CD4-positive, alpha-beta T cell (primary cell): ENCODE results near the gene KLC1. TPM values are rescaled to one million over a fixed set of nuclear protein-coding genes. Genes with fewer than 3 reads are reported as not detected.

ENCODE experiments used
- ATAC-seq: fragments of 200-7000 bp; cut with Tn5 transposase; one replicate; pipeline ENCODE4 v1.10.0; 2022; ENCODE audit warnings: mild to moderate bottlenecking; ENCODE audit not compliant: poor library complexity
- CTCF ChIA-PET: fragments of 350-600 bp; sonication (Branson Sonifier 250); formaldehyde crosslinking; loops from one replicate; lab custom pipeline; 2021; ENCODE audit warnings: antibody characterized with exemption, inconsistent platforms; lab: Charles Lee
- POLR2A ChIA-PET: fragments of 350-600 bp; sonication (Branson Sonifier 250); formaldehyde crosslinking; loops from one replicate; lab custom pipeline; 2021; ENCODE audit warnings: antibody characterized with exemption, inconsistent platforms; lab: Charles Lee
- DNase-seq, 14 experiments: peaks; one replicate each; pipeline ENCODE4 v3.0.0-alpha.2; 2013 to 2020; ENCODE audit warnings: mixed read lengths in 2 of 14
- H3K27ac ChIP-seq, 2 donors: one replicate each; pipeline versions ENCODE4 v1.5.1 to v1.7.0; 2013; ENCODE audit warnings: low read length in 2 of 2, low read depth in 1 of 2, mild to moderate bottlenecking in 1 of 2
- H3K27me3 ChIP-seq, 2 experiments: 1 replicate in 1 of 2; 2 replicates in 1 of 2; pipeline versions ENCODE4 v1.6.1 to v1.7.0; 2013; ENCODE audit warnings: low read length in 2 of 2, control low read depth in 1 of 2, mild to moderate bottlenecking in 1 of 2, moderate library complexity in 1 of 2; ENCODE audit not compliant: insufficient read depth in 2 of 2, control insufficient read depth in 1 of 2
- H3K36me3 ChIP-seq: one replicate; pipeline ENCODE4 v1.6.1; 2013; ENCODE audit warnings: low read length, control low read depth; ENCODE audit not compliant: insufficient read depth
- H3K4me1 ChIP-seq: one replicate; pipeline ENCODE4 v1.6.1; 2013; ENCODE audit warnings: low read length, control low read depth; ENCODE audit not compliant: insufficient read depth
- H3K4me3 ChIP-seq: one replicate; pipeline ENCODE4 v1.5.1; 2013; ENCODE audit warnings: mild to moderate bottlenecking, low read length, moderate library complexity
- H3K9me3 ChIP-seq, 2 experiments: 1 replicate in 1 of 2; 2 replicates in 1 of 2; pipeline versions ENCODE4 v1.6.1 to v1.7.0; 2013; ENCODE audit warnings: low read length in 2 of 2, mild to moderate bottlenecking in 2 of 2, control low read depth in 1 of 2, moderate library complexity in 1 of 2; ENCODE audit not compliant: control insufficient read depth in 1 of 2, insufficient read depth in 1 of 2
- H3K27ac Mint-ChIP-seq: one replicate; pipeline ENCODE4 v1.8.0; 2020; ENCODE audit warnings: mixed read lengths
- H3K27me3 Mint-ChIP-seq: one replicate; pipeline ENCODE4 v1.8.0; 2021; ENCODE audit warnings: mixed read lengths
- H3K36me3 Mint-ChIP-seq: one replicate; pipeline ENCODE4 v1.8.0; 2021; ENCODE audit warnings: low read depth, mixed read lengths
- H3K4me1 Mint-ChIP-seq: one replicate; pipeline ENCODE4 v1.8.0; 2021; ENCODE audit warnings: low read depth, mixed read lengths
- H3K4me3 Mint-ChIP-seq: one replicate; pipeline ENCODE4 v1.8.0; 2020; ENCODE audit warnings: mild to moderate bottlenecking, mixed read lengths
- H3K9me3 Mint-ChIP-seq: one replicate; pipeline ENCODE4 v1.8.0; 2020; ENCODE audit warnings: mixed read lengths
- CTCF ChIP-seq: fragments of 200-600 bp; IDR thresholded peaks from one replicate; pipeline ENCODE4 v1.8.0; 2022; ENCODE audit warnings: antibody characterized with exemption, mild to moderate bottlenecking
- intact Hi-C, 2 experiments: fragments of 100-400 bp; cut with DNase I in 1 of 2; cut with micrococcal nuclease in 1 of 2; formaldehyde crosslinking; loops; one replicate each; pipeline versions ENCODE4 v1.15.1 to v1.9.0; 2023 to 2025; cut with DNase I, micrococcal nuclease
- total RNA-seq, 174 experiments: library from RNA in 2 of 174; stranded (reverse) in 2 of 174; gene quantifications; one replicate each; pipeline ENCODE4 v1.2.3 and lab custom pipeline; 2021 to 2026

KLC1 gene
- total RNA-seq, 2 experiments from 2014 or later, result 111 to 119 TPM

- Mint-ChIP-seq H3K27ac (no peak overlapping the region), H3K9me3 (no peaks in the 10 kb centered on the region), H3K4me3 (no peak overlapping the region), H3K27me3 (no peaks in the 10 kb centered on the region), H3K36me3 (peaks cover 86% of the 10 kb centered on the region), H3K4me1 (no peaks in the 10 kb centered on the region)
- no peaks in the 10 kb centered on the region for H3K9me3 ChIP-seq
- no peak for DNase-seq
- H3K36me3 ChIP-seq, result peaks cover 68% of the 10 kb centered on the region
- ATAC-seq, result no peak
- TF ChIP-seq CTCF, result no peak
- intact Hi-C loops, result no loop called here
- H3K4me3 ChIP-seq, result no peak overlapping the region
- ChIA-PET CTCF (no interaction called here), POLR2A (interaction anchor here (0.6 kb wide), 1 partner anchor 53 kb away, joined by 3 read pairs; no protein-coding TSS in a partner anchor)
- H3K27ac ChIP-seq, result no peak overlapping the region
- H3K4me1 ChIP-seq, result no peaks in the 10 kb centered on the region
- no peaks in the 10 kb centered on the region for H3K27me3 ChIP-seq
Observed at GRCh38 chr14:103668117-103668516, 39.1 kb downstream of the KLC1 start.

GRCh38 chr14:103669370-103669769 is 40.4 kb downstream of the KLC1 start:
- no peaks in the 10 kb centered on the region for H3K4me1 Mint-ChIP-seq
- Histone ChIP-seq H3K4me3 (no peak overlapping the region), H3K27me3 (no peaks in the 10 kb centered on the region), H3K9me3 (no peaks in the 10 kb centered on the region), H3K36me3 (peaks cover 72% of the 10 kb centered on the region), H3K27ac (no peak overlapping the region), H3K4me1 (no peaks in the 10 kb centered on the region)
- no peak overlapping the region for H3K4me3 Mint-ChIP-seq
- no peak for ATAC-seq
- H3K27me3 Mint-ChIP-seq, result no peaks in the 10 kb centered on the region
- no peak overlapping the region for H3K27ac Mint-ChIP-seq
- no peak for DNase-seq
- ChIA-PET POLR2A (no interaction called here), CTCF (no interaction called here)
- peaks cover 86% of the 10 kb centered on the region for H3K36me3 Mint-ChIP-seq
- H3K9me3 Mint-ChIP-seq, result no peaks in the 10 kb centered on the region
- intact Hi-C loops, result no loop called here
- no peak for TF ChIP-seq CTCF

- no peaks in the 10 kb centered on the region for H3K9me3 Mint-ChIP-seq
- no peaks in the 10 kb centered on the region for H3K27me3 ChIP-seq
- no peak overlapping the region for H3K4me3 Mint-ChIP-seq
- H3K9me3 ChIP-seq, result no peaks in the 10 kb centered on the region
- TF ChIP-seq CTCF, result no peak
- peaks cover 88% of the 10 kb centered on the region for H3K36me3 ChIP-seq
- no peak overlapping the region for H3K27ac ChIP-seq
- H3K4me3 ChIP-seq, result no peak overlapping the region
- DNase-seq, result no peak
- H3K36me3 Mint-ChIP-seq, result peaks cover 88% of the 10 kb centered on the region
- no peaks in the 10 kb centered on the region for H3K4me1 ChIP-seq
- ChIA-PET CTCF (no interaction called here), POLR2A (no interaction called here)
- no peak for ATAC-seq
- H3K27me3 Mint-ChIP-seq, result no peaks in the 10 kb centered on the region
- no peak overlapping the region for H3K27ac Mint-ChIP-seq
- intact Hi-C loops, result loop anchor here in 1 of 2 experiments (10.0 kb wide), 1 partner anchor 47 kb away; the partner anchor contains the start of gene KLC1
- no peaks in the 10 kb centered on the region for H3K4me1 Mint-ChIP-seq
Observed at GRCh38 chr14:103671911-103672310, 42.9 kb downstream of the KLC1 start.
